Panc1 (cell line): ENCODE data around the gene TNRC6B.

Experiments used
- POLR2AphosphoS5 ChIP-seq: IDR thresholded peaks from 2 replicates; pipeline ENCODE4 v1.6.1; 2012; ENCODE audit warnings: mild to moderate bottlenecking, low read depth, low read length, moderate library complexity
- REST ChIP-seq, 2 experiments: IDR thresholded peaks; 2 replicates each; pipeline ENCODE4 v1.6.1; 2011 to 2012; ENCODE audit warnings: low read depth in 2 of 2, control low read depth in 1 of 2, low read length in 1 of 2, mild to moderate bottlenecking in 1 of 2, moderate library complexity in 1 of 2; ENCODE audit not compliant: insufficient read depth in 1 of 2
- TF ChIP-seq, protein P1 (sequence below): fragments of 450-650 bp; IDR thresholded peaks from 2 replicates; pipeline ENCODE4 v1.5.1; 2017; ENCODE audit warnings: mild to moderate bottlenecking

- TF ChIP-seq, protein P1, sequence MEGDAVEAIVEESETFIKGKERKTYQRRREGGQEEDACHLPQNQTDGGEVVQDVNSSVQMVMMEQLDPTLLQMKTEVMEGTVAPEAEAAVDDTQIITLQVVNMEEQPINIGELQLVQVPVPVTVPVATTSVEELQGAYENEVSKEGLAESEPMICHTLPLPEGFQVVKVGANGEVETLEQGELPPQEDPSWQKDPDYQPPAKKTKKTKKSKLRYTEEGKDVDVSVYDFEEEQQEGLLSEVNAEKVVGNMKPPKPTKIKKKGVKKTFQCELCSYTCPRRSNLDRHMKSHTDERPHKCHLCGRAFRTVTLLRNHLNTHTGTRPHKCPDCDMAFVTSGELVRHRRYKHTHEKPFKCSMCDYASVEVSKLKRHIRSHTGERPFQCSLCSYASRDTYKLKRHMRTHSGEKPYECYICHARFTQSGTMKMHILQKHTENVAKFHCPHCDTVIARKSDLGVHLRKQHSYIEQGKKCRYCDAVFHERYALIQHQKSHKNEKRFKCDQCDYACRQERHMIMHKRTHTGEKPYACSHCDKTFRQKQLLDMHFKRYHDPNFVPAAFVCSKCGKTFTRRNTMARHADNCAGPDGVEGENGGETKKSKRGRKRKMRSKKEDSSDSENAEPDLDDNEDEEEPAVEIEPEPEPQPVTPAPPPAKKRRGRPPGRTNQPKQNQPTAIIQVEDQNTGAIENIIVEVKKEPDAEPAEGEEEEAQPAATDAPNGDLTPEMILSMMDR = no peak
- TF ChIP-seq REST (IDR thresholded peaks at IDR 0.05; ENCODE audit: insufficient read depth in 1 of 2, low read depth in 2 of 2, low read length in 1 of 2) (no peak), POLR2AphosphoS5 (no peak)
These were observed 198.4 kb downstream of the TNRC6B start for GRCh38 chr22:40376149-40376548.
